Liver (tissue), 9 donors: ENCODE data around the gene COL15A1. TPM values are rescaled to one million over a fixed set of nuclear protein-coding genes. Genes with fewer than 3 reads are reported as not detected.

ENCODE experiments used
- DNase-seq: peaks from one replicate; pipeline ENCODE4 v3.0.0-alpha.2; 2017; ENCODE audit warnings: low spot score
- H3K27ac ChIP-seq, 2 donors: one replicate each; pipeline ENCODE4 v1.7.0; 2013; ENCODE audit warnings: inconsistent platforms in 2 of 2, low read length in 2 of 2, control low read depth in 1 of 2, low read depth in 1 of 2, mild to moderate bottlenecking in 1 of 2
- H3K27me3 ChIP-seq, 4 donors: one replicate each; pipeline versions ENCODE4 v1.6.1 to v1.7.0; 2013; ENCODE audit warnings: low read length in 3 of 4, inconsistent platforms in 1 of 4, mild to moderate bottlenecking in 1 of 4, moderate library complexity in 1 of 4; ENCODE audit not compliant: control insufficient read depth in 4 of 4, insufficient read depth in 4 of 4
- H3K36me3 ChIP-seq, 4 donors: one replicate each; pipeline versions ENCODE4 v1.6.1 to v1.7.0; 2013; ENCODE audit warnings: low read length in 3 of 4, mild to moderate bottlenecking in 3 of 4, low read depth in 1 of 4, moderate library complexity in 1 of 4; ENCODE audit not compliant: control insufficient read depth in 4 of 4, insufficient read depth in 3 of 4
- H3K4me1 ChIP-seq, 4 donors: one replicate each; pipeline versions ENCODE4 v1.6.1 to v1.7.0; 2013; ENCODE audit warnings: low read length in 3 of 4, mild to moderate bottlenecking in 3 of 4, moderate library complexity in 1 of 4; ENCODE audit not compliant: control insufficient read depth in 4 of 4, insufficient read depth in 4 of 4
- H3K4me3 ChIP-seq, 3 donors: one replicate each; pipeline versions ENCODE4 v1.6.1 to v1.7.0; 2013; ENCODE audit warnings: low read length in 3 of 3, control low read depth in 1 of 3, low read depth in 1 of 3, mild to moderate bottlenecking in 1 of 3
- H3K9ac ChIP-seq, 2 donors: one replicate each; pipeline ENCODE4 v1.7.0; 2013; ENCODE audit warnings: low read length in 2 of 2, mild to moderate bottlenecking in 2 of 2, moderate library complexity in 2 of 2, control low read depth in 1 of 2, low read depth in 1 of 2
- H3K9me3 ChIP-seq, 4 donors: one replicate each; pipeline versions ENCODE4 v1.6.1 to v1.7.0; 2013; ENCODE audit warnings: low read length in 3 of 4; ENCODE audit not compliant: control insufficient read depth in 4 of 4
- ATF3 ChIP-seq: IDR thresholded peaks from 2 replicates; pipeline ENCODE4 v1.6.1; 2016; ENCODE audit warnings: antibody characterized with exemption
- CTCF ChIP-seq: fragments of 150-350 bp; IDR thresholded peaks from 2 replicates; pipeline ENCODE4 v1.5.1; 2017; ENCODE audit warnings: improper control_type of control experiment, low read depth, low read length; ENCODE audit not compliant: missing input control
- EGR1 ChIP-seq, 2 donors: IDR thresholded peaks; 2 replicates each; pipeline ENCODE4 v1.6.1; 2016 to 2018; ENCODE audit warnings: antibody characterized with exemption in 2 of 2, low read depth in 2 of 2
- FOXA1 ChIP-seq: IDR thresholded peaks from 2 replicates; pipeline ENCODE4 v1.6.1; 2016; ENCODE audit warnings: antibody characterized with exemption
- FOXA2 ChIP-seq: IDR thresholded peaks from 2 replicates; pipeline ENCODE4 v1.6.1; 2016; ENCODE audit warnings: antibody characterized with exemption
- GABPA ChIP-seq, 2 donors: IDR thresholded peaks in 1 of 2; conservative IDR thresholded peaks in 1 of 2; 2 replicates each; pipeline ENCODE4 v1.6.1; 2016; ENCODE audit warnings: antibody characterized with exemption in 2 of 2, mild to moderate bottlenecking in 1 of 2, moderate library complexity in 1 of 2
- HNF4A ChIP-seq, 2 donors: conservative IDR thresholded peaks; 2 replicates each; pipeline ENCODE4 v1.6.1; 2016; ENCODE audit warnings: antibody characterized with exemption in 2 of 2, mild to moderate bottlenecking in 2 of 2
- HNF4G ChIP-seq: IDR thresholded peaks from 2 replicates; pipeline ENCODE4 v1.6.1; 2016; ENCODE audit warnings: antibody characterized with exemption
- JUND ChIP-seq, 2 donors: IDR thresholded peaks; 2 replicates each; pipeline ENCODE4 v1.6.1; 2016; ENCODE audit warnings: antibody characterized with exemption in 2 of 2
- MAX ChIP-seq: IDR thresholded peaks from 2 replicates; pipeline ENCODE4 v1.6.1; 2016; ENCODE audit warnings: antibody characterized with exemption
- NR2F2 ChIP-seq: IDR thresholded peaks from 2 replicates; pipeline ENCODE4 v1.6.1; 2016; ENCODE audit warnings: antibody characterized with exemption
- RAD21 ChIP-seq, 2 donors: IDR thresholded peaks; 2 replicates each; pipeline ENCODE4 v1.6.1; 2016; ENCODE audit warnings: antibody characterized with exemption in 2 of 2, mild to moderate bottlenecking in 2 of 2
- REST ChIP-seq: IDR thresholded peaks from 2 replicates; pipeline ENCODE4 v1.6.1; 2016; ENCODE audit warnings: antibody characterized with exemption, mild to moderate bottlenecking
- RXRA ChIP-seq, 2 donors: IDR thresholded peaks; 2 replicates each; pipeline ENCODE4 v1.6.1; 2017 to 2018; ENCODE audit warnings: antibody characterized with exemption in 2 of 2, mild to moderate bottlenecking in 1 of 2
- SP1 ChIP-seq: IDR thresholded peaks from 2 replicates; pipeline ENCODE4 v1.6.1; 2018; ENCODE audit warnings: antibody characterized with exemption, mild to moderate bottlenecking
- TAF1 ChIP-seq: conservative IDR thresholded peaks from 2 replicates; pipeline ENCODE4 v1.6.1; 2016; ENCODE audit warnings: antibody characterized with exemption, mild to moderate bottlenecking
- YY1 ChIP-seq: IDR thresholded peaks from 2 replicates; pipeline ENCODE4 v1.6.1; 2016; ENCODE audit warnings: antibody characterized with exemption, mild to moderate bottlenecking
- ZBTB33 ChIP-seq: IDR thresholded peaks from 2 replicates; pipeline ENCODE4 v1.6.1; 2016; ENCODE audit warnings: antibody characterized with exemption
- WGBS: extraction: QIAGEN DNeasy Blood & Tissue Kit; methylation state at CpG from one replicate; pipeline ENCODE4 v1.1.7; 2013; 5-methylcytosine and 5-hydroxymethylcytosine counted together
- polyA plus RNA-seq, 2 donors: library from polyadenylated mRNA; stranded (reverse) in 1 of 2; unstranded in 1 of 2; fragments of 200-250 nt in 1 of 2; fragments of >200 nt in 1 of 2; fragmentation: Nextera tagmentation in 1 of 2; extraction: Ambion mirVana in 1 of 2; gene quantifications; one replicate each; pipeline versions ENCODE4 v1.2.1 to v1.2.3, GENCODE V29; 2013 to 2015
- total RNA-seq, 2 donors: library from RNA; depleted of rRNA; stranded (reverse); fragments of >200 nt; gene quantifications; one replicate each; pipeline ENCODE4 v1.2.3, GENCODE V29; 2014
- donor health status: healthy.
- donor health status: healthy.
- donor health status: healthy.
- donor health status: healthy.
- donor health status: healthy.

COL15A1 gene
- total and polyA plus RNA-seq, 4 donors = 0.10 to 0.42 (median 0.24) TPM

GRCh38 chr9:98995059-98995671 lies 51.5 kb downstream of the COL15A1 start:
- DNase-seq = peak; percentile 17
- Histone ChIP-seq H3K27ac (no peak overlapping the region), H3K36me3 (no peaks in the 10 kb centered on the region), H3K4me3 (no peak overlapping the region), H3K4me1 (peaks cover 3 to 12% (median 8%) of the 10 kb centered on the region in 4 donors), H3K9ac (no peak overlapping the region), H3K9me3 (no peaks in the 10 kb centered on the region), H3K27me3 (peaks cover 0 to 3% (median 0%) of the 10 kb centered on the region in 4 donors)
- WGBS = 89% methylated on average over 3 of the region's 3 CpGs
- TF ChIP-seq HNF4A (conservative IDR thresholded peaks at IDR 0.05) (no peak), HNF4G (no peak), TAF1 (no peak), NR2F2 (no peak), YY1 (no peak)

GRCh38 chr9:98995971-98996504 lies 52.3 kb downstream of the COL15A1 start:
- H3K9ac ChIP-seq = no peak overlapping the region
- H3K36me3 ChIP-seq = no peaks in the 10 kb centered on the region
- 86% methylated on average over 7 of the region's 7 CpGs for WGBS
- no peak for TF ChIP-seq SP1
- TF ChIP-seq REST = no peak
- TF ChIP-seq ZBTB33 = no peak
- TF ChIP-seq RAD21 (IDR thresholded peaks at IDR 0.05) = no peak
- TF ChIP-seq EGR1 (IDR thresholded peaks at IDR 0.05; ENCODE audit: low read depth in 2 of 2) = no peak
- TF ChIP-seq TAF1 = no peak
- no peak for TF ChIP-seq FOXA1
- no peak for TF ChIP-seq FOXA2
- no peak for TF ChIP-seq JUND (IDR thresholded peaks at IDR 0.05)
- TF ChIP-seq NR2F2 = no peak
- no peak for TF ChIP-seq HNF4A (conservative IDR thresholded peaks at IDR 0.05)
- no peak for TF ChIP-seq MAX
- TF ChIP-seq CTCF = no peak
- no peak for TF ChIP-seq YY1
- no peak for TF ChIP-seq ATF3
- no peak for TF ChIP-seq HNF4G
- no peak for TF ChIP-seq GABPA (IDR thresholded peaks at IDR 0.05 in 1 of 2, conservative IDR thresholded peaks at IDR 0.05 in 1 of 2)
- no peak for TF ChIP-seq RXRA (IDR thresholded peaks at IDR 0.05)
- H3K4me3 ChIP-seq = no peak overlapping the region
- H3K9me3 ChIP-seq = no peaks in the 10 kb centered on the region
- DNase-seq = peak; percentile 25
- peaks cover 3 to 12% (median 8%) of the 10 kb centered on the region in 4 donors for H3K4me1 ChIP-seq
- no peak overlapping the region for H3K27ac ChIP-seq
- H3K27me3 ChIP-seq = peaks cover 0 to 3% (median 0%) of the 10 kb centered on the region in 4 donors
